ENCODE results near the gene HGD. TPM values are rescaled to one million over a fixed set of nuclear protein-coding genes. Genes with fewer than 3 reads are reported as not detected.

The HGD gene
- 0.19 TPM in 1 of 2 replicates, not detected in the other for total RNA-seq (2014; rRNA removed; shearing (Covaris generic))
- total RNA-seq (2022): not detected in 2 replicates
- Bru-seq, nascent RNA: percentile 18 among the genes with signal in this experiment
- percentile 10 among the genes with signal in this experiment for BruChase-seq, experiment 1, labeled RNA remaining after a 6-hour chase
- percentile 21 among the genes with signal in this experiment for BruChase-seq, experiment 2, labeled RNA remaining after a 2-hour chase
- long read RNA-seq: 0 reads

GRCh38 chr3:120682095-120682681, at the start of gene HGD:
Gene HGD (minus strand): TSS chr3:120682239. CDS start chr3:120682111, 128 bp downstream.
- H3K4me2 ChIP-seq (ENCODE audit: low read length): no peak within 1 kb of the TSS
- CTCF ChIA-PET (ENCODE audit: unreplicated experiment): no interaction called here

GRCh38 chr3:120730576-120731542, 48.8 kb upstream of the HGD start:
- no peaks in the 10 kb centered on the region for H3K9me3 ChIP-seq (ENCODE audit: low read length)
- no peak overlapping the region for H3K4me2 ChIP-seq (ENCODE audit: low read length)
- POLR2A ChIA-PET: interaction anchor here (0.7 to 1.6 kb wide), 3 partner anchors 11 to 17 kb away, joined by 4 to 5 read pairs (median 4); partner anchors contain the start of genes GTF2E1 and RABL3
- H4K20me1 ChIP-seq (ENCODE audit: insufficient read depth, low read length): no peaks in the 10 kb centered on the region
- no peak overlapping the region for H3K27ac ChIP-seq (ENCODE audit: low read depth, low read length, poor library complexity, severe bottlenecking)
- no peak overlapping the region for H3K4me3 ChIP-seq (ENCODE audit: low read depth, low read length, poor library complexity, severe bottlenecking)
- H3K79me2 ChIP-seq (ENCODE audit: insufficient read depth, low read depth, low read length): no peaks in the 10 kb centered on the region
- H2AFZ ChIP-seq (ENCODE audit: low read length): no peak overlapping the region
- no peak for TF ChIP-seq EZH2phosphoT487 (IDR thresholded peaks at IDR 0.05; ENCODE audit: borderline replicate concordance, low read depth, low read length)
- TF ChIP-seq, protein P1, sequence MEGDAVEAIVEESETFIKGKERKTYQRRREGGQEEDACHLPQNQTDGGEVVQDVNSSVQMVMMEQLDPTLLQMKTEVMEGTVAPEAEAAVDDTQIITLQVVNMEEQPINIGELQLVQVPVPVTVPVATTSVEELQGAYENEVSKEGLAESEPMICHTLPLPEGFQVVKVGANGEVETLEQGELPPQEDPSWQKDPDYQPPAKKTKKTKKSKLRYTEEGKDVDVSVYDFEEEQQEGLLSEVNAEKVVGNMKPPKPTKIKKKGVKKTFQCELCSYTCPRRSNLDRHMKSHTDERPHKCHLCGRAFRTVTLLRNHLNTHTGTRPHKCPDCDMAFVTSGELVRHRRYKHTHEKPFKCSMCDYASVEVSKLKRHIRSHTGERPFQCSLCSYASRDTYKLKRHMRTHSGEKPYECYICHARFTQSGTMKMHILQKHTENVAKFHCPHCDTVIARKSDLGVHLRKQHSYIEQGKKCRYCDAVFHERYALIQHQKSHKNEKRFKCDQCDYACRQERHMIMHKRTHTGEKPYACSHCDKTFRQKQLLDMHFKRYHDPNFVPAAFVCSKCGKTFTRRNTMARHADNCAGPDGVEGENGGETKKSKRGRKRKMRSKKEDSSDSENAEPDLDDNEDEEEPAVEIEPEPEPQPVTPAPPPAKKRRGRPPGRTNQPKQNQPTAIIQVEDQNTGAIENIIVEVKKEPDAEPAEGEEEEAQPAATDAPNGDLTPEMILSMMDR (conservative IDR thresholded peaks at IDR 0.05; ENCODE audit: low read length): no peak
- no peak for DNase-seq (ENCODE audit: low spot score)
- CTCF ChIA-PET (ENCODE audit: unreplicated experiment): interaction anchor here (0.6 kb wide), 1 partner anchor 1165 kb away, joined by 3 read pairs; no protein-coding TSS in a partner anchor
- no TSS peak for BruUV-seq (replicated peaks)
- H3K36me3 ChIP-seq (ENCODE audit: insufficient read depth, low read length): no peaks in the 10 kb centered on the region; the same call in 1 of the 2 replicates
- H3K4me1 ChIP-seq (ENCODE audit: insufficient read depth, low read length, poor library complexity, severe bottlenecking): no peaks in the 10 kb centered on the region
- no peaks in the 10 kb centered on the region for H3K9me2 ChIP-seq (ENCODE audit: insufficient read depth, low read length)
- intact Hi-C loops (cut with micrococcal nuclease; ENCODE audit: unreplicated experiment): no loop called here

More at GRCh38 chr3:120682095-120682681, at the start of gene HGD:
- no peaks in the 10 kb centered on the region for H3K36me3 ChIP-seq (ENCODE audit: insufficient read depth, low read length)
- no peaks in the 10 kb centered on the region for H4K20me1 ChIP-seq (ENCODE audit: insufficient read depth, low read length)
- H3K4me3 ChIP-seq (ENCODE audit: low read depth, low read length, poor library complexity, severe bottlenecking): no peak within 1 kb of the TSS
- H3K79me2 ChIP-seq (ENCODE audit: insufficient read depth, low read depth, low read length): no peaks in the 10 kb centered on the region
- H3K9me3 ChIP-seq (ENCODE audit: low read length): no peaks in the 10 kb centered on the region
- POLR2A ChIA-PET: interaction anchor here (0.6 to 1.4 kb wide), 2 partner anchors 31 to 82 kb away, joined by 3 read pairs; no protein-coding TSS in a partner anchor
- TF ChIP-seq EZH2phosphoT487 (IDR thresholded peaks at IDR 0.05; ENCODE audit: borderline replicate concordance, low read depth, low read length): no peak
- TF ChIP-seq, protein P1 (conservative IDR thresholded peaks at IDR 0.05; ENCODE audit: low read length): no peak
- peaks cover 13% of the 10 kb centered on the region for H3K4me1 ChIP-seq (ENCODE audit: insufficient read depth, low read length, poor library complexity, severe bottlenecking)
- intact Hi-C loops (cut with micrococcal nuclease; ENCODE audit: unreplicated experiment): no loop called here
- no TSS peak for BruUV-seq (replicated peaks)
- no peaks in the 10 kb centered on the region for H3K9me2 ChIP-seq (ENCODE audit: insufficient read depth, low read length)
- no peak within 1 kb of the TSS for H3K27ac ChIP-seq (ENCODE audit: low read depth, low read length, poor library complexity, severe bottlenecking)
- DNase-seq (ENCODE audit: low spot score): no peak
- no peak within 1 kb of the TSS for H2AFZ ChIP-seq (ENCODE audit: low read length)
